Measurements from ENCODE around the gene FNIP2. TPM values are rescaled to one million over a fixed set of nuclear protein-coding genes. Genes with fewer than 3 reads are reported as not detected.
"Not testable (repeated sequence)": the region's sequence is repeated elsewhere in the genome, so short reads cannot be mapped to it uniquely, and the experiment has no call there.

Gene FNIP2
- total RNA-seq, 1 donor from 2014 or later: 10.5 TPM

GRCh38 chr4:158786121-158786601, 17.3 kb downstream of the FNIP2 start:
- Mint-ChIP-seq H3K36me3 (ENCODE audit: low read depth) (no peaks in the 10 kb centered on the region), H3K27me3 (ENCODE audit: low read depth) (no peaks in the 10 kb centered on the region), H3K9me3 (no peaks in the 10 kb centered on the region), H3K4me1 (ENCODE audit: low read depth) (peaks cover 31% of the 10 kb centered on the region), H3K4me3 (ENCODE audit: low read depth) (no peak overlapping the region), H3K27ac (no peak overlapping the region)
- no peak for DNase-seq (ENCODE audit: low spot score)
- intact Hi-C loops (cut with micrococcal nuclease): no loop called here

- no peak for DNase-seq (ENCODE audit: low spot score)
- Mint-ChIP-seq H3K4me3 (ENCODE audit: low read depth) (no peak overlapping the region), H3K27me3 (ENCODE audit: low read depth) (no peaks in the 10 kb centered on the region), H3K9me3 (no peaks in the 10 kb centered on the region), H3K27ac (no peak overlapping the region), H3K36me3 (ENCODE audit: low read depth) (no peaks in the 10 kb centered on the region), H3K4me1 (ENCODE audit: low read depth) (peaks cover 30% of the 10 kb centered on the region)
- intact Hi-C loops (cut with micrococcal nuclease): no loop called here
Measured at GRCh38 chr4:158786955-158787354, 18.1 kb downstream of the FNIP2 start.

GRCh38 chr4:158787709-158788475, 19.1 kb downstream of the FNIP2 start:
- no peak for DNase-seq (ENCODE audit: low spot score)
- H3K9me3 Mint-ChIP-seq: no peaks in the 10 kb centered on the region
- no peak overlapping the region for H3K27ac Mint-ChIP-seq
- H3K36me3 Mint-ChIP-seq (ENCODE audit: low read depth): no peaks in the 10 kb centered on the region
- peaks cover 25% of the 10 kb centered on the region for H3K4me1 Mint-ChIP-seq (ENCODE audit: low read depth)
- no peak overlapping the region for H3K4me3 Mint-ChIP-seq (ENCODE audit: low read depth)
- intact Hi-C loops (cut with micrococcal nuclease): no loop called here
- no peaks in the 10 kb centered on the region for H3K27me3 Mint-ChIP-seq (ENCODE audit: low read depth)

- Mint-ChIP-seq H3K36me3 (ENCODE audit: low read depth) (no peaks in the 10 kb centered on the region), H3K9me3 (no peaks in the 10 kb centered on the region), H3K27me3 (ENCODE audit: low read depth) (no peaks in the 10 kb centered on the region), H3K4me3 (ENCODE audit: low read depth) (no peak overlapping the region), H3K27ac (no peak overlapping the region), H3K4me1 (ENCODE audit: low read depth) (peaks cover 24% of the 10 kb centered on the region)
- no peak for DNase-seq (ENCODE audit: low spot score)
- intact Hi-C loops (cut with micrococcal nuclease): no loop called here
Measured at GRCh38 chr4:158788516-158788915, 19.7 kb downstream of the FNIP2 start.

- Mint-ChIP-seq H3K27me3 (ENCODE audit: low read depth) (no peaks in the 10 kb centered on the region), H3K27ac (no peak overlapping the region), H3K9me3 (no peaks in the 10 kb centered on the region), H3K4me3 (ENCODE audit: low read depth) (no peak overlapping the region), H3K36me3 (ENCODE audit: low read depth) (no peaks in the 10 kb centered on the region), H3K4me1 (ENCODE audit: low read depth) (peaks cover 20% of the 10 kb centered on the region)
- intact Hi-C loops (cut with micrococcal nuclease): no loop called here
- DNase-seq (ENCODE audit: low spot score): no peak
Measured at GRCh38 chr4:158789853-158790252, 21.0 kb downstream of the FNIP2 start.

- intact Hi-C loops (cut with micrococcal nuclease): no loop called here
- no peak for DNase-seq (ENCODE audit: low spot score)
Measured at GRCh38 chr4:158793021-158793420, 24.2 kb downstream of the FNIP2 start.

GRCh38 chr4:158793430-158793829, 24.6 kb downstream of the FNIP2 start:
- peaks cover 11% of the 10 kb centered on the region for H3K4me1 Mint-ChIP-seq (ENCODE audit: low read depth)
- H3K36me3 Mint-ChIP-seq (ENCODE audit: low read depth); H3K27me3 Mint-ChIP-seq (ENCODE audit: low read depth); DNase-seq (ENCODE audit: low spot score); H3K27ac Mint-ChIP-seq; intact Hi-C loops (cut with micrococcal nuclease); H3K9me3 Mint-ChIP-seq; H3K4me3 Mint-ChIP-seq (ENCODE audit: low read depth): not testable (repeated sequence)

More at GRCh38 chr4:158793021-158793420, 24.2 kb downstream of the FNIP2 start:
- peaks cover 12% of the 10 kb centered on the region for H3K4me1 Mint-ChIP-seq (ENCODE audit: low read depth)
- no peak overlapping the region for H3K4me3 Mint-ChIP-seq (ENCODE audit: low read depth)
- no peak overlapping the region for H3K27ac Mint-ChIP-seq
- no peaks in the 10 kb centered on the region for H3K27me3 Mint-ChIP-seq (ENCODE audit: low read depth)
- H3K9me3 Mint-ChIP-seq: no peaks in the 10 kb centered on the region
- H3K36me3 Mint-ChIP-seq (ENCODE audit: low read depth): no peaks in the 10 kb centered on the region

GRCh38 chr4:158796370-158797140, 27.7 kb downstream of the FNIP2 start:
- no peaks in the 10 kb centered on the region for H3K9me3 Mint-ChIP-seq
- no peaks in the 10 kb centered on the region for H3K27me3 Mint-ChIP-seq (ENCODE audit: low read depth)
- no peak for DNase-seq (ENCODE audit: low spot score)
- H3K4me3 Mint-ChIP-seq (ENCODE audit: low read depth): no peak overlapping the region
- H3K4me1 Mint-ChIP-seq (ENCODE audit: low read depth): peaks cover 17% of the 10 kb centered on the region
- intact Hi-C loops (cut with micrococcal nuclease): no loop called here
- H3K27ac Mint-ChIP-seq: no peak overlapping the region
- H3K36me3 Mint-ChIP-seq (ENCODE audit: low read depth): no peaks in the 10 kb centered on the region

- Mint-ChIP-seq H3K4me3 (ENCODE audit: low read depth) (no peak overlapping the region), H3K9me3 (no peaks in the 10 kb centered on the region), H3K36me3 (ENCODE audit: low read depth) (no peaks in the 10 kb centered on the region), H3K27ac (no peak overlapping the region), H3K27me3 (ENCODE audit: low read depth) (no peaks in the 10 kb centered on the region), H3K4me1 (ENCODE audit: low read depth) (peaks cover 18% of the 10 kb centered on the region)
- no peak for DNase-seq (ENCODE audit: low spot score)
- intact Hi-C loops (cut with micrococcal nuclease): no loop called here
Measured at GRCh38 chr4:158798062-158798461, 29.2 kb downstream of the FNIP2 start.

GRCh38 chr4:158799013-158799770, 30.4 kb downstream of the FNIP2 start:
- no peaks in the 10 kb centered on the region for H3K36me3 Mint-ChIP-seq (ENCODE audit: low read depth)
- no peak for DNase-seq (ENCODE audit: low spot score)
- no peak overlapping the region for H3K4me3 Mint-ChIP-seq (ENCODE audit: low read depth)
- peaks cover 22% of the 10 kb centered on the region for H3K4me1 Mint-ChIP-seq (ENCODE audit: low read depth)
- no peak overlapping the region for H3K27ac Mint-ChIP-seq
- intact Hi-C loops (cut with micrococcal nuclease): no loop called here
- no peaks in the 10 kb centered on the region for H3K9me3 Mint-ChIP-seq
- no peaks in the 10 kb centered on the region for H3K27me3 Mint-ChIP-seq (ENCODE audit: low read depth)

- intact Hi-C loops (cut with micrococcal nuclease): no loop called here
- H3K4me3 Mint-ChIP-seq (ENCODE audit: low read depth): no peak overlapping the region
- no peaks in the 10 kb centered on the region for H3K36me3 Mint-ChIP-seq (ENCODE audit: low read depth)
- DNase-seq (ENCODE audit: low spot score): no peak
- no peak overlapping the region for H3K27ac Mint-ChIP-seq
- no peaks in the 10 kb centered on the region for H3K27me3 Mint-ChIP-seq (ENCODE audit: low read depth)
- peaks cover 25% of the 10 kb centered on the region for H3K4me1 Mint-ChIP-seq (ENCODE audit: low read depth)
- H3K9me3 Mint-ChIP-seq: no peaks in the 10 kb centered on the region
Measured at GRCh38 chr4:158799856-158800255, 31.0 kb downstream of the FNIP2 start.

- intact Hi-C loops (cut with micrococcal nuclease): no loop called here
- no peak for DNase-seq (ENCODE audit: low spot score)
- Mint-ChIP-seq H3K27ac (no peak overlapping the region), H3K4me1 (ENCODE audit: low read depth) (peaks cover 32% of the 10 kb centered on the region), H3K36me3 (ENCODE audit: low read depth) (no peaks in the 10 kb centered on the region), H3K9me3 (no peaks in the 10 kb centered on the region), H3K27me3 (ENCODE audit: low read depth) (no peaks in the 10 kb centered on the region), H3K4me3 (ENCODE audit: low read depth) (no peak overlapping the region)
Measured at GRCh38 chr4:158801066-158801465, 32.2 kb downstream of the FNIP2 start.

All from activated T-helper 2 cell treated with anti-CD3 and anti-CD28 coated beads, Interferon-gamma antibody, Interleukin-2, Interleukin-4, amounts not matched to agents 10 μg/mL and 5 μg/mL and 100 μg/mL, durations not matched to agents 14 hours and 24 hours and 36 hours (primary cell).